Ishikawa (cell line): ENCODE data around the gene GPALPP1.

Experiments
- EGR1 ChIP-seq: IDR thresholded peaks from 2 replicates; pipeline ENCODE4 v1.6.1; 2012
- RAD21 ChIP-seq: IDR thresholded peaks from 2 replicates; pipeline ENCODE4 v1.6.1; 2012; ENCODE audit warnings: low read depth
- TCF12 ChIP-seq: IDR thresholded peaks from 2 replicates; pipeline ENCODE4 v1.6.1; 2012; ENCODE audit warnings: low read depth
- TEAD4 ChIP-seq: IDR thresholded peaks from 2 replicates; pipeline ENCODE4 v1.6.1; 2012
- YY1 ChIP-seq: IDR thresholded peaks from 2 replicates; pipeline ENCODE4 v1.6.1; 2012; ENCODE audit warnings: low read depth
- TF ChIP-seq, protein P1 (sequence below): IDR thresholded peaks from 2 replicates; pipeline ENCODE4 v1.6.1; 2012

GRCh38 chr13:45021250-45021649 is 31.9 kb downstream of the GPALPP1 start:
- no peak for TF ChIP-seq RAD21
- no peak for TF ChIP-seq TEAD4
- no peak for TF ChIP-seq YY1
- no peak for TF ChIP-seq TCF12
- TF ChIP-seq, protein P1, sequence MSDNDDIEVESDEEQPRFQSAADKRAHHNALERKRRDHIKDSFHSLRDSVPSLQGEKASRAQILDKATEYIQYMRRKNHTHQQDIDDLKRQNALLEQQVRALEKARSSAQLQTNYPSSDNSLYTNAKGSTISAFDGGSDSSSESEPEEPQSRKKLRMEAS, result no peak
- no peak for TF ChIP-seq EGR1
